Effector CD8-positive, alpha-beta T cell (primary cell): ENCODE measurements around the gene SRC.
"Not testable (repeated sequence)": the region's sequence is repeated elsewhere in the genome, so short reads cannot be mapped to it uniquely, and the experiment has no call there.

Experiments used
- DNase-seq: peaks from one replicate; lab custom pipeline; 2025; lab: John Stamatoyannopoulos, UW

SRC gene

DNA sequence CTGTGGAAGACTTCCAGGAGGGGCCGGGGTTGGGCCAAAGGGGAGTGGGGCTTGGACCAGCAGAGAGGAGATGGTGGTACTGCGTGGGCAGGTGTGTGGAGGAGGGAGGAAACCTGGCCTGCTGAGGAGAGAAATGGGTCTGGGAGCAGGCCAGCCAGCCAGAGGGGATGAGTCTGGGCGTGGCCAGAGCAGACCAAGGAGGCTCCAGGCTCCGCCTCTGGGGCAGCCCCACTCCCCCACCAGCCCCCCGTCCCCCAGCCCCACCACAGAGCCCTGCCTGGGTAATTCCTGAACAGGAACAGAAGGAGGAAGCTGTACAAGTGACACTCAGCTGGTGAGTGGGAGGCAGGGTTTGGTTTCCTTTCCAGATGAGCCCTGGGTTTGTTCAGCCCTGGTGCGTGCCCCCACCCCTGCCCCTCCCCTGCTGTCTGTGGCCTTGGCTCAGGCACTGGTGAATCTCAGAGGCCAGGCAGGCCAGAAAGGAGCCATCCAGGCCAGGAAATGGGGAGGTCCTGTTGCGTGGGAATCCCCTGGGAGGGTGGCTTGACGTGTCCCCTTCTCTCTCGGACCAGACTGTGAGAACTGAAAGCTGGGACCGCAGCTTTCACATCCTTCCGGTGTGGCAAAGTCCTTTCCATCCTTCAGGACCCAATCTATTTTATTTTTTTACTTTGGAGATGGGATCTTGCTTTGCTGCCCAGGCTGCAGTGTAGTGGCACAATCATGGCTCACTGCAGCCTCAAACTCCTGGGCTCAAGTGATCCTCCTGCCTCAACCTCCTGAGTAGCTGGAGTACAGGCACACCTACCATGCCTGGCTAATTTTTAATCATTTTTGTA, 9.4 kb upstream of the SRC start:
- DNase-seq, result no peak

DNA sequence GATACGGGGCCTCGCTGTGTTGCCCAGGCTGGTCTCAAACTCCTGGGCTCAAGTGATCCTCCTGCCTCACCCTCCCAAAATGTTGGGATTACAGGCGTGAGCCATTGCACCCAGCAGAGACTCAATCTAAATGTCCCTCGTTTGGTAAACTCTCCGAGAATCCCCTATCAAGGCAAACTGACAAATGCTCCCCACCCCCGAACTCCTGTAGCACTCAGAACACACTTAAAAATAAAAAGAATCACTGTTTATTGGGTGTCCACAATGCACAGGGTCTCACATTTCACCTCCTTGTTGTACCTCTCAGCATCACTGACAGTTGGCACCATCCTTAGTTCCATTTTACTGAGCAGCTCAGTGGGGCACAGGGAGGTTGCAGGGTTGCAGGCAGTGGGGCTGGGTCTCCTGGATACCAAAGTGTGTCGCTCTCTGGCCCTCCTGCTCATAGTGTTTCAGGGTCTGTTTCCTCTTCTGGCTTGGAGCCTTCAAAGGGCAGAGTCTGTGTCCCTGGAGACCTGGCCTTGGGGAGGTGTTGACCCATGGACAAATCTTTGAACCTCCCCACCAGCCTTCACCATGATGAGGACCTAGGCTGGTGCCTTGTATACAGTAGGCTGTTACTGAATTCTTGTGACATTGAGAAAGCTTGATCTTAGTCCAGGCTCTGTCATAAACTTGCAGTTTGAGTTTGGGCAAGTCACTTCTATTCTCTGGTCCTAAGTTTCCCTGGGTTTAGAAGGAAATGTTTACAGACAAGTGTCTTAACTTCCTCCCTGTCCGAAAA, 8.5 kb upstream of the SRC start:
- no peak for DNase-seq

DNA sequence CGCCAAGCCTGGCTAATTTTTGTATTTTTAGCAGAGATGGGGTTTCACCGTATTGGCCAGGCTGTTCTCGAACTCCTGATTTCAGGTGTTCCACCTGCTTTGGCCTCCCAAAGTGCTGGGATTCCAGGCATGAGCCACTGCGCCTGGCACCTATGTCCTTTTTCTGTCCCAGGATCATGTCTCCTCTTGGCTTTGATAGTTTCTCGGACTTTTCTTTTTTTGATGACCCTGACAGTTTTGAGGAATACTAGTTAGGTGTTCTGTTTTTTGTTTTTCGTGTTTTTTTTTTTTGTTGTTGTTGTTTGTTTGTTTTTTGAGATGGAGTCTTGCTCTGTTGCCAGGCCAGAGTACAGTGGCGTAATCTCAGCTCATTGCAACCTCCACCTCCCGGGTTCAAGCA, 7.6 kb upstream of the SRC start:
- not testable (repeated sequence) for DNase-seq

DNA sequence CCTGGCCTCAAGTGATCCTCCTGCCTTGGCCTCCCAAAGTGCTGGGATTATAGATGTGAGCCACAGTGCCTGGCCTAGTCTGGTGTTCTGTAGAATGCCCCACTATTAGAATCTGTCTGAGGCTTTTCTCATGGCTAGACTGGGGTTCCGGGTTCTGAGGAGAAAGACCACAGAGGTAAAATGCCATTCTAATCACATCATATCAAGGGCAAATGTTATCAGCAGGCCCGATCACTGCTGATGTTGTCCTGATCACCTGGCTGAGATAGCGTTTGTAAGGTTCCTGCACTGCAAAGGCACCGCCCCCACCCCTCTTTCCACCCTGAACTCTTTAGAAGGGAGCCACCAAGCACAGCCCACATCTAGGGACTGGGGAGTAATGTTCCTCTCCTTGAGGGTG, 6.7 kb upstream of the SRC start:
- no peak for DNase-seq

DNA sequence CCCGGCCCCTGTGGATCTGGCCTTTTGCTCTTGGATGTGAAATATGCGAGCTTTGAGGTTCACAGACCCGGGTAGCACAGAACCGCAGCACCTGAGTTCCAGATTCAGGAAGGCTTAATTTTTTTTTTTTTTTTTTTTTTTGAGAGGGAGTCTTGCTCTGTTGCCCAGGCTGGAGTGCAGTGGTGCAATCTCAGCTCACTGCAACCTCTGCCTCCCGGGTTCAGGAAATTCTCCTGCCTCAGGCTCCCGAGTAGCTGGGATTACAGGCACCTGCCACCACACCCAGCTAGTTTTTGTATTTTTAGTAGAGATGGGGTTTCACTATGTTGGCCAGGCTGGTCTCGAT, 6.2 kb upstream of the SRC start:
- not testable (repeated sequence) for DNase-seq

DNA sequence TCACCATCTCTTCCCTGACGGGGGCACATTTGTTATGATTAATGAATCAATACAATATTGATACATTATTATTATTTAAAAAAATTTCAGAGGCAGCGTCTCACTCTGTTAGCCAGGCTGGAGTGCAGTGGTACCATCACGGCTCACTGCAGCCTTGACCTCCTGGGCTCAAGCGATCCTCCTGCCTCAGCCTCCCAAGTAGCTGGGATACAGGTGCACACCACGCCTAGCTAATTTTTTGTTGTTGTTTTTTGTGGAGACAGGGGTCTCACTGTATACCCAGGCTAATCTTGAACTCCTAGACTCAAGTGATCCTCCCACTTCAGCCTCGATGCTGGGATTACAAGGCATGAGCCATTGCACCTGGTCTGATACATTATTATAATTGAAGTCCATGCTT, 4.9 kb upstream of the SRC start:
- DNase-seq, result no peak

DNA sequence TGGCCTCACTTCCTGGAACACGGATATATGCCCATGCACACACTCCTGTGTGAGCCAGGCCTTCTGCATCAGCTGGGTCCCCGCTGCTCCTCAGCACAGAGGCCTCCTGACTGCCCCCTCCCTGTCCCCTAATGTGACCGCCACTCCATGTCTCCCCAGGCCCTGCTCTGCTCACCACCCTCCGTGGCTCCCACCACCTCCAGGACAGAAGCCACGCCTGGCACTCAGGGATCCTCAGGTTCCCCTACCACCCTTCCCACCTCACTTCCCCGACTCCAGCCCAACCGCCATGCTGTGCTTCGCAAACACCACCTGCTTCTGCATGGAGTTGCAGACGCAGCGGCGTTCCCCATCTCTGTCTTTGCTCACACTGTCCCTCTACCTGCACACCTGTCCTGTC, 4.3 kb upstream of the SRC start:
- DNase-seq, result no peak

DNA sequence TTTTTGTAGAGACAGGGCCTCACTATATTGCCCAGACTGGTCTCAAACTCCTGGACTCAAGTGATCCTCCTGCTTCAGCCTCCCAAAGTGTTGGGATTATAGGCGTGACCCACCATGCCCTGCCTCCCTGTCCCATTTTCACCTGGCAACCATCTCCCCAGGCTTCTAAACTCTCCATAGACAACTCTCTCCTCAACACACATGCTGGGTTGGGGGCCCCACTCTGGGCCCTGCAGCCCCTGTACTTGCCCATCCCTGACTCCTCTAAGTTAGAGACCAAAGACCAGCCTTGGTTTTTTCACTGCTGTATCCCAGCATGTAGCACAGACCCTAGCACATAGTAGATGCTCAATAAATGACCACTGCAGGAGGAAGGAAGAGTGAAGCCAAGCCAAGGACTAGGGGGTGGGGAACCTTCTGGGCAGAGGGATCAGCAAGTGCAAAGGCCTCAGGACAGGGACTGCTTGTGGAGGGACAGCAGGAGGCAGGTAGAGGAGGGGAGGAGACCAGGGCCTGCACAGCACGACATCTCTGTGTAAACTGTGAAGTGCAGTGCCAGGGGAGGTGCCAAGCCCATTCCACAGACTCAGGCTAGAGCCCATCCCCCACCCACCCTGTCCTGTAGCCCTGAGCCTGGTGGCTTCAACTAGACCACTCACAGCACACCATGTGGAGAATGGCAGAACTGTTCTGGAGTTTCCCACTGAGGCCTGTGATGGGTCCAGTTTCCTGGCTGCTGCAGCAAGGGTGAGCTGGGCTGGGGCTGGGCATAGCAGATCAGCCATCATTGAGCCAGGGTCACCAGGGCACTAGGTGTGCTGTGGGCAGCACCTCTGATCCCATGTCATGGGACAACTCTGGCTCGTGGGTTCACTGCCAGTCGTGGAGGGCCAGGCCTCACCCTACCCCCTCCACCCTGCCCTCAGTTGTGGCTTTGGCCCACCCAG, 3.4 kb upstream of the SRC start:
- DNase-seq, result no peak

DNA sequence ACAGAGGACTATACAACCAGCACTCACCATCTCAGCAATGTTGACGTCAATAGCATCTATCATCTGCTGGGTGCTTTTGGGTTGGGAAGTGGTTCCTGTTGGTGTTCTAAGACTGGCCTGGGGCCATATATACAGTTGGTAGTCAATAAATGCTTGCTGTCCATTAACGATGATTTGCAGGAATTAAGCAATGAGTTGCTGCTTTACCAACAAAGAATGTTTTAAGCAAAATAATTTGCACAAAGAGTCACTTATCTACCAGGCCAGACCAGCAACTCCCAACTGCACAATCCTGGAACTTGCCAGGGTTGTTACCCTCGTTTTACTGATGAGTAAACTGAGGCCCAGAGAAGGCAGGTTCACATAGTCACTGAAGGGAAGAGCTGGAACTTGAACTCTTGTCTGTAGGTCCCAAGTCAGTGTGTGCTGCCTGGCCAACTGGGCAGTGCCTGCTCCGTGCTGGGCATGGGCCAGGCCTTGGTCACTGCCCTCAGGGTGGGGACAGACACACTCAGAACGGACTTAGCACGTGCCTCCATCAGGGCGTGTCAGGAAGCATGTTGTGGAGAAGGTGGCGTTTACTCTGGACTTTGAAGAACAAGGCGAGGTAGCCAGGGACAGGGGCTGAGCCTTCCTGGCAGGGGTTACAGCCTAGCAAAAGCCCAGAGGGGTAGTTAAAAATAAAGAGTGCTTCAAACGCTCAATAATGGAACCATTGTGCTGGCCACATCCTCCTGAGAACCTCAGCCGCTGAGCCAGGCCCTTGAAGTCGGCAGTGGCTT, 2.5 kb upstream of the SRC start:
- DNase-seq, result no peak

- DNase-seq, result no peak
Observed at GRCh38 chr20:37343994-37344355, 2.0 kb upstream of the SRC start.

GRCh38 chr20:37344506-37345338, 1.2 kb upstream of the SRC start:
- DNase-seq, result no peak

- no peak for DNase-seq
Observed at GRCh38 chr20:37346236-37346534, 245 bp downstream of the SRC start.

DNA sequence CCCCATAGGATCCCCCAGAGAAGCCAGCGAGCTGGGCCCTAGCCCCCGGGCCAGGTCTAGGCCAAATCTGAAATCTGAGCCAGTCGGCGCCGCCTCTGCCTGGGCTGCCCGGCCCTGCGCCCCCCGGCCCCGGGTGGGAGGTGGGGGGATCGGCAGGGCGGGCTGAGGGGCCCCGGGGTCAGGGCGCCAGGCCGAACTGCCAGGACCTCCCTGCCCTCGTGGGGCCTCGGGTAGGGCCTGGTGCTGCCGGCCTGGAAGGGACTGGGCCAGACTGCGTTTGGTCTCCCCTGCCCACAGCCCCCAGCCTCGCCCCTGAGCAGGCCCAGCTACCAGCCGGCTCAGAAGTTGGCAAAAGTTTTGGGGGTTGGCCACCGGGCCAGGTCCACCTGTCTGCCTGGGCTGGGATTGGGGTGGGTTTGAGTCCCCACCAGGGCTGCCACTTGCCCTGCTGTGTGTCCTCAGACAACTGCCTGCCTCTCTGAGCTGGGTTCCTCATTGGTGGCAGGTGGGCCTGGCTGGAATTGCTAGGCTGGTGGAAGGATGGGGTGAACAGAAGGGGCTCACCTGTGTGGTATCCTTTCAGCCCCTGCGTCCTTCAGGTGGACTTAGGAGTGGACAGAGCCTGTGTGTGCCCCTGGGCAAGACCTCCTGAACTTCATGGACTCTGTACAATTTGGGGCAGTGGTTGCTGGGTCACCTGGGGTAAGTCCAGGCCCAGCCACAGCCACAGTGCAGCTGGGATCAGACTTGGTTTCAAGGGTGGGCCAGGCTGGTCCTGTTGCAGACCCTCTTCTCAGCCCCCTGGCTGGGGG, 801 bp downstream of the SRC start:
- DNase-seq, result no peak

DNA sequence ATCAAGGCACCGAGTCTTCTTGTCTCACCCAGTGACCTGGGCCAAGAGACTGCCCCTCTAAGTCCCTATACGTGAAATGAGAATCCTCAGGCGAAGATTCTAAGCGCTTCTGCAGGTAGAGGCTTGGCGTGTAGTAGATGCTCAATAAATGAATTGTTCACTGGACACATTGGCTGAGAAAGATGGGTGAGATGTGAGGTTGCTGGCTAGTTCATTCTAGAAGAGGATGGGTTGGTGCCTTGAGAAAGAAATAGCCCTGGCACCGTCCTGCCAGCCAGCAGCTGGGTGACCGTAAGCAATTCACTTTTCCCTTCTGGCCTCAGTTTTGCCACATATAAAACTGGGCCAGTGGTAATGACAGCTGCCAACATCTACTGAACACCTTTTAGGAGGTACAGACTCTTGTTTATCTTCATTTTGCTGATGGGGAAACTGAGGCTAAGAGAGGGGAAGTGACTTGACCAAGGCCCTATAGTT, 1.4 kb downstream of the SRC start:
- no peak for DNase-seq

DNA sequence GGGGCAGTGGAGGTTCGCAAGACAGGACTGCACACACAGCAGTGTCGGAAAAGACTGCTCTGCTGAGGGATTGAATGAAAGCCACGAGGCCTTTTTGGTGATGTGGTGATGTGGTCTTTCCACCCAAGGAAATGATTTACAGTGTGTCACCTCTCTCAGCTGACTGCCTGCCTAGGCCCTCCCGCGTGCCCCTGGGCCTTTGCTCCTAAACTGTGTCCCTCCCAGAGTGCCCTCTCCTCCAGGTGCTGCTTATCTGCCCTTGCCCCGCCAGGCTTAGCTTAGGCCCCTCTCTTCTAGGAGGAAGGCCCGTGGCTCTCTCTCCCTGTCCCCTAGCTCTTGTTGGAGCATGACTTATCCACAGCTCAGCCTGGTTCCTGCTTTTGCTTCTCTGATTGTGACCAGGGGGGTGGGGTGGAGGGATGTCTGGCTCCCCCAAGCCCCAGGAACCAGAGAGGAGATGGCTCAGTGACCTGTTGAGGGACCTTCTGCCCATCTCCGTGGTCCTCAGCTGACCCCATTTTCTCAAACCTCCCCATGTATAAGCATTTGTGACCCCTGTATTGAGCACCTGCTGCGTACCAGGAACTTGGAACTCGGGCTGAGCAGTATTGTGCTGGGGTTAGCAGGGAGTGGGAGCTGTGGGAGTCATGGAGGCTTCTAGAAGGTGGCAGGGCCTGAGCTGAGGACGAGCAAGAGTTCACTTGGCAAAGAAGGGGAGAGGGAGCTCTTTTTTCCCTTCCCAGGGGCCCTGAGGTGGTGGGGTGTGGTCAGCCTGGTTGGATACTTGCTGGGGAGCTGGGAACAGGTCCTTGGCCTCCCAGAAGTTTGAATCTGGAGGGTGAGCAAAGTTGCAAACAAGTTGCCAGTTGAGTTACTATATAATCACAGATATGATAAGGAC, 2.2 kb downstream of the SRC start:
- no peak for DNase-seq

GRCh38 chr20:37348792-37349516, 3.0 kb downstream of the SRC start:
- no peak for DNase-seq

DNA sequence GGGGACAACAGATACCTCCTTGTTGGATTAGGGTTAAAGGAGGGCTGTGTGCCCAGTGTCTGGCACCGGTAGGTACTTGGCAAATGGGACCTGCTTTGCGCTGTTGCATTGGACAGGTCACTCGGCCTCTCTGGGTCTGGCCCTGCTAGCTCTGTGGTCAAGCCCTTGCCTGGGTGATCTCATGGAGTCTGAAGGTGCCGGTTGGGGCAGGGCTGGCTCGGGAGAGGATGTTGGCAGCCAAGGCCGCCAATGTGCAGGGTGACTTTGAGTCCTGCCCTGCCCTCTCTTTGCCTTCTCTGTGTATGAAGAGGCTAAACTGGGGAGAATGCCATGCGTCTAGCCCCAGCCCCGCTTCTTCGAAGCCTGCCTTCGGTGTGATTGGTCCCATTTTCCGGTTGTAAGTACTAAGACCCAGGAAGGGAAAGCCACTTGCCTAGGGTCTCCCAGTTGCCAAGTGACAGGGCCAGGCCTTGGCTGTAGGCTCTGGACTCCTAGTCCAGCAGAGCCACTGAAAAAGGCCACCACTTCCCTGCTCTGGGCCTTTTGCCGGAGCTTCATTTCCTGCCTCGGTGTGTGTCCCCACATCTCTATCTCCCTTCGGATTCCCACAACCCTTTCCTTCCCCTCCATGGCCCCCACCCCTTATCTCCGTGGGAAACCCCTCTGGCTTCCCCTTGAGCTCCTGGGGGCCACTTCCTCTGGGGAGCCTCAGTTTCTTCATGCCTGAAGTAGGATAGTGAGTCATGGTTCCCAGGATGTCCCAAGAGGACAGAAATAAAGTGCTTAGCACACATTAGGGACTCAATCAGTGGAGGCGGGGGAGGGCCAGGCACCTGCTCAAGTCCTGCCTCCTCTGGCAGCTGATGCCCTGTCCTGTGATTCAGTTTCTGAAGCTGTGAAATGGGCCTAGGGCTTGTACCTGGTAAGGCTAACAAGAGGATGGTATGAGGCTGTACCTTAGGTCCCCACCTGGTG, 3.9 kb downstream of the SRC start:
- DNase-seq, result no peak
